ENCODE results near the gene KRTAP10-12. TPM values are rescaled to one million over a fixed set of nuclear protein-coding genes. Genes with fewer than 3 reads are reported as not detected.

The KRTAP10-12 gene
- polyA plus RNA-seq, 1 experiment: not detected

- TF ChIP-seq CTCF (IDR thresholded peaks at IDR 0.05; ENCODE audit: insufficient read depth, low read depth, low read length): no peak
- DNase-seq (ENCODE audit: low read depth): no peak
- CTCF ChIA-PET: no interaction called here
- peaks cover 54% of the 10 kb centered on the region for H3K27me3 ChIP-seq (ENCODE audit: control insufficient read depth, insufficient read depth, low read length)
- no peak overlapping the region for H3K4me3 ChIP-seq (ENCODE audit: low read depth, low read length)
- H3K36me3 ChIP-seq (ENCODE audit: control insufficient read depth, insufficient read depth, low read length): no peaks in the 10 kb centered on the region
- POLR2A ChIA-PET: no interaction called here
Measured at GRCh38 chr21:44706026-44706705, 9.2 kb downstream of the KRTAP10-12 start.

GRCh38 chr21:44706706-44707581 lies 10.0 kb downstream of the KRTAP10-12 start:
- ChIA-PET CTCF (no interaction called here), POLR2A (no interaction called here)
- DNase-seq (ENCODE audit: low read depth): no peak
- H3K4me3 ChIP-seq (ENCODE audit: low read depth, low read length): no peak overlapping the region
- no peaks in the 10 kb centered on the region for H3K36me3 ChIP-seq (ENCODE audit: control insufficient read depth, insufficient read depth, low read length)
- H3K27me3 ChIP-seq (ENCODE audit: control insufficient read depth, insufficient read depth, low read length): peaks cover 55% of the 10 kb centered on the region
- TF ChIP-seq CTCF (IDR thresholded peaks at IDR 0.05; ENCODE audit: insufficient read depth, low read depth, low read length): no peak

DNA sequence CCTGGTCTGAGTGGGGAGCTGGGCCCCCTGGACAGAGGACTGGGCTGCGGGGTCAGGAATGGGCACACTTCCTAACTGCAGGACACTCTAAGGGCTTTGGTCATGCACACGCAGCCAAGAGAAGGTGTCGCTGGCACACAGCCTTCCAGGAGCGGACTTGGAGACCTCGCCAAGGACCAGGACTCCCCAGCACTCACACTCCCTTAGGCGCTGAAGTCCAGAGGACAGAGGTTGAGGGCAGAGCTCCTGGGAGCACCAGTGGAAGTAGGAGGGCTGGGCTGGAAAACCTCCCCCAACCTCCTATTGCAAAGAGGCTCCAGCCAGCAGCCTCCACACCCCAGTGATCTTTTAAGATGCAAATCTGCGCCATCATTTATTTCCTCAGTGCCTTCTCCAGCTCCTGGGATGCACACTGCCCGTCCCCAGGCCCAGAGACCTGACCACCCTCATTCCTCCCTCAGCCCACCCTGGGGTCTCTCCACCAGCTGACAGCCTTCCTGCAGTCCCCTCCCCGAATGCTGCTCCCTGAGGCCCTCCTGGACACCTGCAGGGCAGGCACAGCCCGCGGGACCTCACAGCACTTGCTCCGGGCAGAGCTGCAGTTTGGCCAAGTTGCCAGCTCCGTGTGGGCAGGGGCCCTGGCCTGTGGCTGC lies 11.4 kb downstream of the KRTAP10-12 start:
- DNase-seq (ENCODE audit: low read depth): no peak
- H3K27me3 ChIP-seq (ENCODE audit: control insufficient read depth, insufficient read depth, low read length): peaks cover 62% of the 10 kb centered on the region
- CTCF ChIA-PET: no interaction called here

DNA sequence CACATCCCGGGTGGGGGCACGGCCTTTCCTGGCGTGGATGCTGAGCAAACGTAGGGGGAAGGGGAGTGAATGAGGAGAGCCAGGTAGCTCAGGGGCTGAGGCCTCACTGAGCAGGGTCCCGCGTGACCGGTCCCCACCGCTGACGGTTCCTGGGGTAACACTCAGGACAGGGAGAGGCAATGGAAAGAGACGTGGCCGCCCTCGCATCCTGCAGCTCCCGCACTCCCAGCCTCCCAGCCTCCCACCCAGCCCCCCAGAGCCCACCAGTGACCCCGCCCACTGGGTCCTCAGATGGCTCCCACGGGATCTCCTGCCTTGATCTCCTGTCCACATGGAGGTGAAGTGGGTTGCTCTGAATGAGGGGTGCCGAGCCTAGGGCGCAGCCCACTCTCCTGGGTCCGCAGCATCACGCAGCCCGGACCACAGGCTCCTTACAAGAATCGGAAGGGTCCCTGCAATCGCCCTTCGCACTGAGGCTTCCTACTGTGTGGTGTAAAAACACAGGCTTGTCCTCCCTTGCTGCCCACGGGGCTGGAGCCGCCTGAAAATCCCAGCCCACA lies 12.0 kb downstream of the KRTAP10-12 start:
- Histone ChIP-seq H3K4me3 (ENCODE audit: low read depth, low read length) (no peak overlapping the region), H3K36me3 (ENCODE audit: control insufficient read depth, insufficient read depth, low read length) (no peaks in the 10 kb centered on the region), H3K27me3 (ENCODE audit: control insufficient read depth, insufficient read depth, low read length) (peaks cover 61% of the 10 kb centered on the region)
- no peak for TF ChIP-seq CTCF (IDR thresholded peaks at IDR 0.05; ENCODE audit: insufficient read depth, low read depth, low read length)
- DNase-seq (ENCODE audit: low read depth): no peak
- POLR2A ChIA-PET: no interaction called here
- CTCF ChIA-PET: no interaction called here

More for the DNA sequence above, 11.4 kb downstream of the KRTAP10-12 start:
- Histone ChIP-seq H3K4me3 (ENCODE audit: low read depth, low read length) (no peak overlapping the region), H3K36me3 (ENCODE audit: control insufficient read depth, insufficient read depth, low read length) (no peaks in the 10 kb centered on the region)
- POLR2A ChIA-PET: no interaction called here
- no peak for TF ChIP-seq CTCF (IDR thresholded peaks at IDR 0.05; ENCODE audit: insufficient read depth, low read depth, low read length)
